IMR-90 (cell line): Measurements from ENCODE around the gene TMEM190. TPM values are rescaled to one million over a fixed set of nuclear protein-coding genes. Genes with fewer than 3 reads are reported as not detected.

Experiments used
- ATAC-seq: fragments of 200-7000 bp; cut with Tn5 transposase; 2 replicates; pipeline ENCODE4 v1.9.1; 2020; ENCODE audit warnings: low read depth, mild to moderate bottlenecking, moderate library complexity
- BruUV-seq: library from RNA; stranded (reverse); fragments of 400-500 nt; replicated peaks from 2 replicates; lab custom pipeline; 2021; lab: Mats Ljungman, UMichigan
- CTCF ChIA-PET: fragments of 300-600 bp; formaldehyde crosslinking; extraction: SDS; loops from one replicate; lab custom pipeline; 2021; ENCODE audit warnings: antibody characterized with exemption; lab: Yijun Ruan, JAX
- POLR2A ChIA-PET: fragments of 300-600 bp; sonication (Branson Sonifier 250); formaldehyde crosslinking; loops from one replicate; lab custom pipeline; 2022; ENCODE audit warnings: antibody characterized with exemption; ENCODE audit not compliant: unreplicated experiment; lab: Charles Lee
- DNase-seq: peaks from one replicate; pipeline ENCODE4 v3.0.0; 2013
- H2AFZ ChIP-seq: replicated peaks from 2 replicates; pipeline ENCODE3; 2013; ENCODE audit warnings: low read length, mild to moderate bottlenecking; ENCODE audit not compliant: poor library complexity
- H2AK5ac ChIP-seq: 2 replicates; pipeline ENCODE4 v1.6.1; 2013; ENCODE audit warnings: low read depth, low read length, inconsistent platforms
- H2AK9ac ChIP-seq: replicated peaks from 2 replicates; pipeline ENCODE3; 2013; ENCODE audit warnings: mild to moderate bottlenecking, low read depth, low read length, moderate library complexity; ENCODE audit not compliant: poor library complexity
- H2BK120ac ChIP-seq: 2 replicates; pipeline ENCODE4 v1.6.1; 2013; ENCODE audit warnings: low read depth, low read length, inconsistent platforms
- H2BK15ac ChIP-seq: 3 replicates; pipeline ENCODE4 v1.6.1; 2013; ENCODE audit warnings: low read depth, low read length, inconsistent platforms
- H2BK20ac ChIP-seq: 2 replicates; pipeline ENCODE4 v1.6.1; 2013; ENCODE audit warnings: low read depth, mild to moderate bottlenecking, inconsistent platforms, low read length, moderate library complexity
- H2BK5ac ChIP-seq: 2 replicates; pipeline ENCODE4 v1.6.1; 2013; ENCODE audit warnings: mild to moderate bottlenecking, low read depth, low read length, inconsistent platforms; ENCODE audit not compliant: poor library complexity, severe bottlenecking
- H3K14ac ChIP-seq: replicated peaks from 2 replicates; pipeline ENCODE4 v1.6.1; 2013; ENCODE audit warnings: low read depth, low read length, inconsistent platforms
- H3K18ac ChIP-seq: 2 replicates; pipeline ENCODE4 v1.6.1; 2013; ENCODE audit warnings: low read depth, low read length, control low read depth
- H3K23ac ChIP-seq: 2 replicates; pipeline ENCODE4 v1.6.1; 2013; ENCODE audit warnings: low read depth, low read length, inconsistent platforms
- H3K27ac ChIP-seq: 2 replicates; pipeline ENCODE4 v1.5.1; 2013; ENCODE audit warnings: mild to moderate bottlenecking, control low read depth, low read length; ENCODE audit not compliant: insufficient read depth
- H3K27me3 ChIP-seq: 2 replicates; pipeline ENCODE4 v1.6.1; 2013; ENCODE audit warnings: low read length; ENCODE audit not compliant: control insufficient read depth, insufficient read depth
- H3K36me3 ChIP-seq: 2 replicates; pipeline ENCODE4 v1.6.1; 2013; ENCODE audit warnings: low read length, mixed read lengths; ENCODE audit not compliant: control insufficient read depth, insufficient read depth
- H3K4ac ChIP-seq: 2 replicates; pipeline ENCODE4 v1.6.1; 2013; ENCODE audit warnings: low read depth, low read length, inconsistent platforms
- H3K4me1 ChIP-seq: 2 replicates; pipeline ENCODE4 v1.6.1; 2013; ENCODE audit warnings: low read length, mixed read lengths; ENCODE audit not compliant: control insufficient read depth, insufficient read depth
- H3K4me2 ChIP-seq: 2 replicates; pipeline ENCODE4 v1.6.1; 2013; ENCODE audit warnings: low read depth, mild to moderate bottlenecking, control low read depth, low read length, moderate library complexity
- H3K4me3 ChIP-seq: 2 replicates; pipeline ENCODE4 v1.5.1; 2013; ENCODE audit warnings: low read depth, mild to moderate bottlenecking, control low read depth, low read length, moderate library complexity; ENCODE audit not compliant: insufficient read depth
- H3K56ac ChIP-seq: 2 replicates; pipeline ENCODE4 v1.6.1; 2013; ENCODE audit warnings: low read length, inconsistent platforms; ENCODE audit not compliant: insufficient read depth; ENCODE audit errors: extremely low read depth
- H3K79me1 ChIP-seq, 2 experiments: 2 replicates each; pipeline ENCODE4 v1.6.1; 2013; ENCODE audit warnings: low read length in 2 of 2, inconsistent platforms in 1 of 2, low read depth in 1 of 2
- H3K9ac ChIP-seq: 2 replicates; pipeline ENCODE4 v1.6.1; 2013; ENCODE audit warnings: low read depth, low read length, control low read depth
- H3K9me1 ChIP-seq: 2 replicates; pipeline ENCODE4 v1.6.1; 2013; ENCODE audit warnings: low read length, inconsistent platforms; ENCODE audit not compliant: insufficient read depth
- H3K9me3 ChIP-seq: 2 replicates; pipeline ENCODE4 v1.6.1; 2013; ENCODE audit warnings: low read length; ENCODE audit not compliant: control insufficient read depth, insufficient read depth
- H4K20me1 ChIP-seq: 2 replicates; pipeline ENCODE4 v1.6.1; 2013; ENCODE audit warnings: low read length, inconsistent platforms; ENCODE audit not compliant: insufficient read depth
- H4K5ac ChIP-seq: 2 replicates; pipeline ENCODE4 v1.6.1; 2013; ENCODE audit warnings: mild to moderate bottlenecking, low read depth, low read length, control low read depth
- H4K8ac ChIP-seq, 2 experiments: 2 replicates each; pipeline ENCODE4 v1.6.1; 2013; ENCODE audit warnings: low read depth in 2 of 2, low read length in 2 of 2, control low read depth in 1 of 2, inconsistent platforms in 1 of 2
- H4K91ac ChIP-seq: 2 replicates; pipeline ENCODE4 v1.6.1; 2013; ENCODE audit warnings: low read depth, low read length, inconsistent platforms; ENCODE audit not compliant: insufficient read depth
- BHLHE40 ChIP-seq: fragments of 150-350 bp; IDR thresholded peaks from 2 replicates; pipeline ENCODE4 v1.6.1; 2016; ENCODE audit warnings: mild to moderate bottlenecking, low read depth, low read length
- CEBPB ChIP-seq: IDR thresholded peaks from 2 replicates; pipeline ENCODE4 v1.6.1; 2012; ENCODE audit warnings: low read depth, low read length, improper control_type of control experiment
- CHD1 ChIP-seq: IDR thresholded peaks from 2 replicates; pipeline ENCODE4 v1.6.1; 2012; ENCODE audit warnings: low read depth, low read length, improper control_type of control experiment
- FOS ChIP-seq: fragments of 150-350 bp; IDR thresholded peaks from 2 replicates; pipeline ENCODE4 v1.6.1; 2016; ENCODE audit warnings: low read depth, low read length
- MAFK ChIP-seq: IDR thresholded peaks from 2 replicates; pipeline ENCODE4 v1.6.1; 2012; ENCODE audit warnings: low read depth, low read length, improper control_type of control experiment
- MAZ ChIP-seq: IDR thresholded peaks from 2 replicates; pipeline ENCODE4 v1.6.1; 2012; ENCODE audit warnings: low read depth, mild to moderate bottlenecking, low read length, improper control_type of control experiment, moderate library complexity, borderline replicate concordance
- MXI1 ChIP-seq: IDR thresholded peaks from 2 replicates; pipeline ENCODE4 v1.6.1; 2012; ENCODE audit warnings: low read depth, mild to moderate bottlenecking, low read length, moderate library complexity, borderline replicate concordance
- NFE2L2 ChIP-seq: fragments of 150-350 bp; IDR thresholded peaks from 2 replicates; pipeline ENCODE4 v1.6.1; 2016; ENCODE audit warnings: low read depth, mild to moderate bottlenecking, low read length
- POLR2A ChIP-seq: IDR thresholded peaks from 2 replicates; pipeline ENCODE4 v1.6.1; 2012; ENCODE audit warnings: mild to moderate bottlenecking, low read depth, low read length
- RAD21 ChIP-seq: IDR thresholded peaks from 2 replicates; pipeline ENCODE4 v1.6.1; 2012; ENCODE audit warnings: low read length, improper control_type of control experiment
- RCOR1 ChIP-seq: IDR thresholded peaks from 2 replicates; pipeline ENCODE4 v1.6.1; 2012; ENCODE audit warnings: mild to moderate bottlenecking, low read length, improper control_type of control experiment; ENCODE audit not compliant: insufficient replicate concordance
- RFX5 ChIP-seq: IDR thresholded peaks from 2 replicates; pipeline ENCODE4 v1.8.0; 2012; ENCODE audit warnings: low read depth, mild to moderate bottlenecking, low read length, moderate library complexity
- SMC3 ChIP-seq: fragments of 150-350 bp; IDR thresholded peaks from 2 replicates; pipeline ENCODE4 v1.6.1; 2016; ENCODE audit warnings: low read depth, mild to moderate bottlenecking, antibody characterized with exemption, low read length, moderate library complexity
- WGBS, 2 experiments: methylation state at CpG; one replicate each; pipeline versions ENCODE4 v1.1.5 to v1.1.7; 2013; ENCODE audit warnings: missing lambda C conversion rate in 2 of 2; ENCODE audit not compliant: insufficient read length in 1 of 2; ENCODE audit errors: extremely low coverage in 2 of 2; 5-methylcytosine and 5-hydroxymethylcytosine counted together
- dilution Hi-C: fragments of 300-500 bp; cut with HindIII; formaldehyde crosslinking; loops from one replicate; pipeline ENCODE4 v1.14.3; 2018; ENCODE audit warnings: low sequenced_read_pairs; ENCODE audit not compliant: unreplicated experiment
- in situ Hi-C: fragments of 300-500 bp; cut with MboI; formaldehyde crosslinking; loops from 3 replicates; pipeline ENCODE4 v1.14.3; 2019; ENCODE audit warnings: low sequenced_read_pairs, inconsistent platforms, mixed read lengths
- intact Hi-C: fragments of 100-400 bp; cut with micrococcal nuclease; formaldehyde crosslinking; loops from 2 replicates; pipeline ENCODE4 v1.10.0; 2022
- polyA plus RNA-seq, 3 experiments: library from polyadenylated mRNA; depleted of rRNA; stranded (reverse); fragments of >200 nt; gene quantifications; 2 replicates each; pipeline ENCODE4 v1.2.3, GENCODE V29; 2012; ENCODE audit warnings: low replicate concordance in 1 of 3
- total RNA-seq: library from RNA; depleted of rRNA; stranded (reverse); fragments of >200 nt; gene quantifications from 2 replicates; pipeline ENCODE4 v1.2.3, GENCODE V29; 2012
- TF ChIP-seq, protein P1 (sequence below): fragments of 150-350 bp; IDR thresholded peaks from 2 replicates; pipeline ENCODE4 v1.6.1; 2016; ENCODE audit warnings: low read depth, mild to moderate bottlenecking, low read length, moderate library complexity, borderline replicate concordance
- TF ChIP-seq, protein P2 (sequence below): conservative IDR thresholded peaks from 2 replicates; pipeline ENCODE4 v1.5.1; 2012; ENCODE audit warnings: mild to moderate bottlenecking, low read depth, low read length, improper control_type of control experiment
- TF ChIP-seq, protein P3 (sequence below): fragments of 150-350 bp; IDR thresholded peaks from 2 replicates; pipeline ENCODE4 v1.6.1; 2017; ENCODE audit warnings: mild to moderate bottlenecking, antibody characterized with exemption, low read length, low read depth

The TMEM190 gene
- total and polyA plus RNA-seq, 2 of the 4 experiments (the other 2 are of a cell fraction) = 1.6 TPM; not detected in 1

DNA sequence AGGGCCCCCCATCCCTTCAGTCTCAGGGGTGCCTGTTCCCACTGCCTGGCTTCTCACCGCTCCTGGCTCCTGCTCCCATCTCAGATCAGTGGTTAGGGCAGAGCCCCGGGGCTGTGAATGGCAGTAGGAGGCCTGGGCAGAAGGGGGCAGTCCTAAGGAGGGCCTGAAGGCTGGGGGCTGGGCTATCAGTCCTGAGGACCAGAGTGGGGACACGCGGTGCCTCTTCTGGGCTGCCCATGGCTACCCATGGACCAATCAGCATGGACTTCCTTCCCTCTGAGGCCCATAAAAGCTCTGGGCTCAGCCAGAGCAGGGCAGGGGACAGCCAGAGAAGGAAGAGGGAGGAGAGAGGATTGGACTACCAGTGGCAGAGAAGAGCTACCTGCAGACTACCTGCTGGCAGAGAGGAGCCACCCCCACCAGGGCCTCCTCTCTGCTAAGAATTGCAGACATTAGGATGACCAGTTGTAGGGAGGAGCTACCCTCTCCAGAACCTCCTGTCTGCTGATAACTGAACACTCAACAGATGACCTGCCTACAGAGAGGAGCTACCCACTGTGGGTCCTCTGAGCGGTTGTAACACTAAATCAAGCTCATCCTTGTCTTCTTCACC, 43.1 kb downstream of the TMEM190 start:
- no peak overlapping the region for H3K23ac ChIP-seq
- no peak overlapping the region for H3K56ac ChIP-seq
- intact Hi-C loops (loop anchor here (2.0 kb wide), 1 partner anchor 161 kb away; the partner anchor contains the start of gene PPP6R1), in situ Hi-C loops (loop anchor here (5.0 kb wide), 1 partner anchor 282 kb away; no protein-coding TSS in a partner anchor), dilution Hi-C loops (no loop called here)
- WGBS, 2 experiments = 33% methylated on average over 1 of the region's 5 CpGs; no CpG with 5 or more reads in 1 of the 2 experiments
- no peak overlapping the region for H3K18ac ChIP-seq
- H3K4me3 ChIP-seq = no peak overlapping the region
- ChIA-PET CTCF (interaction anchor here (0.8 kb wide), 1 partner anchor 279 kb away, joined by 3 read pairs; no protein-coding TSS in a partner anchor), POLR2A (no interaction called here)
- H3K36me3 ChIP-seq = no peaks in the 10 kb centered on the region
- H3K4ac ChIP-seq = no peak overlapping the region
- no peak overlapping the region for H2BK120ac ChIP-seq
- H3K14ac ChIP-seq = no peak overlapping the region
- ATAC-seq (no peak), DNase-seq (no peak)
- no peak overlapping the region for H2BK5ac ChIP-seq
- H2AK5ac ChIP-seq = no peak overlapping the region
- H2AK9ac ChIP-seq = no peak overlapping the region
- H2BK20ac ChIP-seq = no peak overlapping the region
- no peak for TF ChIP-seq POLR2A
- TF ChIP-seq, protein P1, sequence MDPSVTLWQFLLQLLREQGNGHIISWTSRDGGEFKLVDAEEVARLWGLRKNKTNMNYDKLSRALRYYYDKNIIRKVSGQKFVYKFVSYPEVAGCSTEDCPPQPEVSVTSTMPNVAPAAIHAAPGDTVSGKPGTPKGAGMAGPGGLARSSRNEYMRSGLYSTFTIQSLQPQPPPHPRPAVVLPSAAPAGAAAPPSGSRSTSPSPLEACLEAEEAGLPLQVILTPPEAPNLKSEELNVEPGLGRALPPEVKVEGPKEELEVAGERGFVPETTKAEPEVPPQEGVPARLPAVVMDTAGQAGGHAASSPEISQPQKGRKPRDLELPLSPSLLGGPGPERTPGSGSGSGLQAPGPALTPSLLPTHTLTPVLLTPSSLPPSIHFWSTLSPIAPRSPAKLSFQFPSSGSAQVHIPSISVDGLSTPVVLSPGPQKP = no peak
- TF ChIP-seq, protein P2, sequence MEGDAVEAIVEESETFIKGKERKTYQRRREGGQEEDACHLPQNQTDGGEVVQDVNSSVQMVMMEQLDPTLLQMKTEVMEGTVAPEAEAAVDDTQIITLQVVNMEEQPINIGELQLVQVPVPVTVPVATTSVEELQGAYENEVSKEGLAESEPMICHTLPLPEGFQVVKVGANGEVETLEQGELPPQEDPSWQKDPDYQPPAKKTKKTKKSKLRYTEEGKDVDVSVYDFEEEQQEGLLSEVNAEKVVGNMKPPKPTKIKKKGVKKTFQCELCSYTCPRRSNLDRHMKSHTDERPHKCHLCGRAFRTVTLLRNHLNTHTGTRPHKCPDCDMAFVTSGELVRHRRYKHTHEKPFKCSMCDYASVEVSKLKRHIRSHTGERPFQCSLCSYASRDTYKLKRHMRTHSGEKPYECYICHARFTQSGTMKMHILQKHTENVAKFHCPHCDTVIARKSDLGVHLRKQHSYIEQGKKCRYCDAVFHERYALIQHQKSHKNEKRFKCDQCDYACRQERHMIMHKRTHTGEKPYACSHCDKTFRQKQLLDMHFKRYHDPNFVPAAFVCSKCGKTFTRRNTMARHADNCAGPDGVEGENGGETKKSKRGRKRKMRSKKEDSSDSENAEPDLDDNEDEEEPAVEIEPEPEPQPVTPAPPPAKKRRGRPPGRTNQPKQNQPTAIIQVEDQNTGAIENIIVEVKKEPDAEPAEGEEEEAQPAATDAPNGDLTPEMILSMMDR = no peak
- no peak for TF ChIP-seq SMC3
- no peak for TF ChIP-seq NFE2L2
- TF ChIP-seq MAFK = no peak
- no peak for TF ChIP-seq RFX5
- TF ChIP-seq, protein P3, sequence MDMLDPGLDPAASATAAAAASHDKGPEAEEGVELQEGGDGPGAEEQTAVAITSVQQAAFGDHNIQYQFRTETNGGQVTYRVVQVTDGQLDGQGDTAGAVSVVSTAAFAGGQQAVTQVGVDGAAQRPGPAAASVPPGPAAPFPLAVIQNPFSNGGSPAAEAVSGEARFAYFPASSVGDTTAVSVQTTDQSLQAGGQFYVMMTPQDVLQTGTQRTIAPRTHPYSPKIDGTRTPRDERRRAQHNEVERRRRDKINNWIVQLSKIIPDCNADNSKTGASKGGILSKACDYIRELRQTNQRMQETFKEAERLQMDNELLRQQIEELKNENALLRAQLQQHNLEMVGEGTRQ = no peak
- TF ChIP-seq CEBPB = no peak
- TF ChIP-seq CHD1 = no peak
- TF ChIP-seq MXI1 = no peak
- TF ChIP-seq FOS = no peak
- TF ChIP-seq RCOR1 = no peak
- no peak for TF ChIP-seq MAZ
- TF ChIP-seq BHLHE40 = no peak
- TF ChIP-seq RAD21 = no peak
- no peak overlapping the region for H4K5ac ChIP-seq
- no peak overlapping the region for H4K91ac ChIP-seq
- H2BK15ac ChIP-seq = no peak overlapping the region
- H2AFZ ChIP-seq = no peak overlapping the region
- H3K4me1 ChIP-seq = no peaks in the 10 kb centered on the region
- H3K27ac ChIP-seq = no peak overlapping the region
- BruUV-seq = no TSS peak
- no peaks in the 10 kb centered on the region for H3K79me1 ChIP-seq
- no peaks in the 10 kb centered on the region for H3K9me3 ChIP-seq
- peaks cover 16% of the 10 kb centered on the region for H3K27me3 ChIP-seq
- no peak overlapping the region for H3K4me2 ChIP-seq
- H4K20me1 ChIP-seq = no peaks in the 10 kb centered on the region; the same call in 1 of the 2 replicates
- H3K9me1 ChIP-seq = 0 out of 2 replicates have a peak, but pooled peaks cover 4% of the 10 kb centered on the region
- H4K8ac ChIP-seq = no peak overlapping the region
- H3K9ac ChIP-seq = no peak overlapping the region
